Smooth muscle cell (in vitro differentiated cells): Measurements from ENCODE around the gene BABAM2. TPM values are rescaled to one million over a fixed set of nuclear protein-coding genes. Genes with fewer than 3 reads are reported as not detected.
"Not testable (repeated sequence)": the region's sequence is repeated elsewhere in the genome, so short reads cannot be mapped to it uniquely, and the experiment has no call there.

Experiments
- DNase-seq: peaks from one replicate; lab custom pipeline; 2025; ENCODE audit not compliant: unreplicated experiment; lab: John Stamatoyannopoulos, UW
- H2AFZ ChIP-seq: fragments of 200-600 bp; sonication (generic); 2 replicates; pipeline ENCODE4 v1.6.0; 2016; ENCODE audit warnings: antibody characterized with exemption, low read depth, mild to moderate bottlenecking
- H3F3A ChIP-seq: fragments of 200-600 bp; sonication (generic); 2 replicates; pipeline ENCODE4 v1.6.0; 2017; ENCODE audit warnings: antibody characterized with exemption, low read depth
- H3K27ac ChIP-seq: fragments of 200-600 bp; sonication (generic); 2 replicates; pipeline ENCODE4 v1.5.1; 2016; ENCODE audit warnings: low read depth, mild to moderate bottlenecking
- H3K27me3 ChIP-seq: fragments of 200-600 bp; sonication (generic); 2 replicates; pipeline ENCODE4 v1.6.1; 2016; ENCODE audit warnings: low read depth, mild to moderate bottlenecking
- H3K36me3 ChIP-seq: fragments of 200-600 bp; sonication (generic); 2 replicates; pipeline ENCODE4 v1.5.1; 2016; ENCODE audit warnings: low read depth
- H3K4me1 ChIP-seq: fragments of 200-600 bp; sonication (generic); 2 replicates; pipeline ENCODE4 v1.5.1; 2016; ENCODE audit warnings: low read depth
- H3K4me2 ChIP-seq: fragments of 200-600 bp; sonication (generic); 2 replicates; pipeline ENCODE4 v1.6.0; 2016; ENCODE audit warnings: mild to moderate bottlenecking
- H3K4me3 ChIP-seq: fragments of 200-600 bp; sonication (generic); 2 replicates; pipeline ENCODE4 v1.5.1; 2016; ENCODE audit warnings: mild to moderate bottlenecking
- H3K79me2 ChIP-seq: fragments of 200-600 bp; sonication (generic); 2 replicates; pipeline ENCODE4 v1.6.0; 2016; ENCODE audit warnings: low read depth, mild to moderate bottlenecking
- H3K9ac ChIP-seq: fragments of 200-600 bp; sonication (generic); 2 replicates; pipeline ENCODE4 v1.6.0; 2016; ENCODE audit warnings: low read depth
- H3K9me3 ChIP-seq: fragments of 200-600 bp; sonication (generic); replicated peaks from 2 replicates; pipeline ENCODE4 v1.5.1; 2016; ENCODE audit warnings: low read depth
- H4K20me1 ChIP-seq: fragments of 200-600 bp; sonication (generic); 2 replicates; pipeline ENCODE4 v1.6.0; 2016; ENCODE audit warnings: low read depth
- WGBS: methylation state at CpG from one replicate; pipeline ENCODE4 v1.1.7; 2016; ENCODE audit warnings: low lambda C conversion rate; 5-methylcytosine and 5-hydroxymethylcytosine counted together
- polyA plus RNA-seq: library from polyadenylated mRNA; unstranded; fragments of >200 nt; fragmentation: Nextera tagmentation; extraction: Ambion mirVana; gene quantifications from 2 replicates; pipeline ENCODE4 v1.2.1, GENCODE V29; 2016
- total RNA-seq: library from RNA; depleted of rRNA; stranded (reverse); fragments of >200 nt; gene quantifications from 2 replicates; pipeline ENCODE4 v1.2.3, GENCODE V29; 2014
- TF ChIP-seq, protein P1 (sequence below): fragments of 200-600 bp; sonication (generic); IDR thresholded peaks from 2 replicates; pipeline ENCODE4 v1.5.1; 2017; ENCODE audit warnings: borderline replicate concordance, mild to moderate bottlenecking, antibody characterized with exemption; ENCODE audit not compliant: insufficient read depth, poor library complexity, severe bottlenecking

BABAM2 gene
- total and polyA plus RNA-seq, 2 experiments from 2014 or later: 26.5 to 29.1 TPM

- no peaks in the 10 kb centered on the region for H3K4me1 ChIP-seq
- TF ChIP-seq, protein P1, sequence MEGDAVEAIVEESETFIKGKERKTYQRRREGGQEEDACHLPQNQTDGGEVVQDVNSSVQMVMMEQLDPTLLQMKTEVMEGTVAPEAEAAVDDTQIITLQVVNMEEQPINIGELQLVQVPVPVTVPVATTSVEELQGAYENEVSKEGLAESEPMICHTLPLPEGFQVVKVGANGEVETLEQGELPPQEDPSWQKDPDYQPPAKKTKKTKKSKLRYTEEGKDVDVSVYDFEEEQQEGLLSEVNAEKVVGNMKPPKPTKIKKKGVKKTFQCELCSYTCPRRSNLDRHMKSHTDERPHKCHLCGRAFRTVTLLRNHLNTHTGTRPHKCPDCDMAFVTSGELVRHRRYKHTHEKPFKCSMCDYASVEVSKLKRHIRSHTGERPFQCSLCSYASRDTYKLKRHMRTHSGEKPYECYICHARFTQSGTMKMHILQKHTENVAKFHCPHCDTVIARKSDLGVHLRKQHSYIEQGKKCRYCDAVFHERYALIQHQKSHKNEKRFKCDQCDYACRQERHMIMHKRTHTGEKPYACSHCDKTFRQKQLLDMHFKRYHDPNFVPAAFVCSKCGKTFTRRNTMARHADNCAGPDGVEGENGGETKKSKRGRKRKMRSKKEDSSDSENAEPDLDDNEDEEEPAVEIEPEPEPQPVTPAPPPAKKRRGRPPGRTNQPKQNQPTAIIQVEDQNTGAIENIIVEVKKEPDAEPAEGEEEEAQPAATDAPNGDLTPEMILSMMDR: no peak
- no peak for DNase-seq
- 96% methylated on average over 9 of the region's 9 CpGs for WGBS
- H3K27ac ChIP-seq: no peak overlapping the region
- no peak overlapping the region for H2AFZ ChIP-seq
- H3K4me2 ChIP-seq: no peak overlapping the region
- H3K4me3 ChIP-seq: no peak overlapping the region
- H3K9ac ChIP-seq: no peak overlapping the region
- H3F3A ChIP-seq: no peaks in the 10 kb centered on the region
- no peaks in the 10 kb centered on the region for H4K20me1 ChIP-seq
- H3K27me3 ChIP-seq: no peaks in the 10 kb centered on the region
- no peaks in the 10 kb centered on the region for H3K36me3 ChIP-seq
- H3K79me2 ChIP-seq: no peaks in the 10 kb centered on the region
- no peaks in the 10 kb centered on the region for H3K9me3 ChIP-seq
Observed at GRCh38 chr2:28021898-28022297, 131.4 kb downstream of the BABAM2 start.

DNA sequence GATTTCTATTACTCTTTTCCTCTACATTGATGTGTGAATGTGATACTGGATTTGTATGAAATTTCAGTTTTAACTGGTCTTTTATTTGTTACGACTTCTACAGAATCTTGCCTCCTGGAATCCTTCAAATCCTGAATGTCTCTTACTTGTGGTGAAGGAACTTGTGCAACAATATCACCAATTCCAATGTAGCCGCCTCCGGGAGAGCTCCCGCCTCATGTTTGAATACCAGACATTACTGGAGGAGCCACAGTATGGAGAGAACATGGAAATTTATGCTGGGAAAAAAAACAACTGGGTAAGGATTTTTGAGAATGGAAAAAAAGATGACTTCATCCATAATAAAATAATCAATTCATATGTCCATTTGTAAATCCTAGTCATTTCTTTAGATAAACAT lies 134.6 kb downstream of the BABAM2 start:
- Histone ChIP-seq H3K4me3 (no peak overlapping the region), H3K27me3 (no peaks in the 10 kb centered on the region), H3K4me2 (peak overlapping the region; percentile 35), H4K20me1 (no peaks in the 10 kb centered on the region), H2AFZ (no peak overlapping the region), H3K79me2 (no peaks in the 10 kb centered on the region), H3K9me3 (no peaks in the 10 kb centered on the region), H3F3A (no peaks in the 10 kb centered on the region), H3K4me1 (no peaks in the 10 kb centered on the region), H3K9ac (no peak overlapping the region), H3K36me3 (no peaks in the 10 kb centered on the region), H3K27ac (peak overlapping the region; percentile 52)
- DNase-seq: no peak
- TF ChIP-seq, protein P1: no peak
- 61% methylated on average over 4 of the region's 4 CpGs for WGBS

GRCh38 chr2:28026230-28026629 lies 135.7 kb downstream of the BABAM2 start:
- H3K4me1 ChIP-seq, H3K27ac ChIP-seq, H3K9ac ChIP-seq, H3K9me3 ChIP-seq, H3K79me2 ChIP-seq, H3K4me3 ChIP-seq, H3F3A ChIP-seq, H2AFZ ChIP-seq, H3K27me3 ChIP-seq, H4K20me1 ChIP-seq, H3K36me3 ChIP-seq, DNase-seq, H3K4me2 ChIP-seq: not testable (repeated sequence)
- WGBS: 98% methylated on average over 2 of the region's 2 CpGs

DNA sequence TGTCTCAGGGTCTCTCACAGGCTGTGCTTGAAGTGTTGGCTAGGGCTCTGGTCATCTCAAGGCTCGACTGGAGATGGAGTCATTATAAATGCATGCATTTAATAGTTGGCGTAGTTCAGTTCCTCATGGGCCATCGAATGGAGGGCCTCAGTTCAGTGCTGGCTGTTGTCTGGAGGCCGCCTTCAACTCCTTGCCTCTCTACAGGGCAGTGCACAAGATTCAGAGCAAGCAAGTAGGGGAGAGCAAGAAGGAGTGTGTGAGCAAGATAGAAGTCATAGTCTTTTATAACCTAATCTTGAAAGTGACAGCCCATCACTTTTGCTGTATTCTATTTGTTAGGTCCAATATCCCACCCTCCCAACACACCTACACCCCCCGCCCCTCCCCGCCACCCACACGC lies 137.5 kb downstream of the BABAM2 start:
- no peaks in the 10 kb centered on the region for H3K9me3 ChIP-seq
- H3K4me2 ChIP-seq: no peak overlapping the region
- no peaks in the 10 kb centered on the region for H3K27me3 ChIP-seq
- H4K20me1 ChIP-seq: no peaks in the 10 kb centered on the region
- 90% methylated on average over 7 of the region's 7 CpGs for WGBS
- H3K79me2 ChIP-seq: no peaks in the 10 kb centered on the region
- DNase-seq: no peak
- H3K9ac ChIP-seq: no peak overlapping the region
- no peaks in the 10 kb centered on the region for H3K4me1 ChIP-seq
- no peaks in the 10 kb centered on the region for H3F3A ChIP-seq
- TF ChIP-seq, protein P1: no peak
- H3K4me3 ChIP-seq: no peak overlapping the region
- H3K27ac ChIP-seq: no peak overlapping the region
- no peaks in the 10 kb centered on the region for H3K36me3 ChIP-seq
- H2AFZ ChIP-seq: no peak overlapping the region
